K562 (cell line): ENCODE results near the gene MYH11. TPM values are rescaled to one million over a fixed set of nuclear protein-coding genes. Genes with fewer than 3 reads are reported as not detected.

Experiments used
- ATAC-seq: fragments of 200-7000 bp; cut with Tn5 transposase; 3 replicates; pipeline ENCODE4 v1.9.1; 2020; ENCODE audit warnings: moderate library complexity
- BruUV-seq: library from RNA; stranded (reverse); fragments of 400-500 nt; replicated peaks from 2 replicates; lab custom pipeline; 2021; lab: Mats Ljungman, UMichigan
- CTCF ChIA-PET: fragments of 300-600 bp; formaldehyde crosslinking; extraction: SDS; loops from one replicate; lab custom pipeline; 2021; ENCODE audit warnings: low intra/inter-chr PET ratio; lab: Yijun Ruan, JAX
- POLR2A ChIA-PET: fragments of 300-600, 350-650 bp; sonication (Branson Sonifier 250); formaldehyde crosslinking; extraction: SDS; loops from one replicate; lab custom pipeline; 2021; ENCODE audit warnings: antibody characterized with exemption, inconsistent platforms; lab: Yijun Ruan, JAX
- DNase-seq, 4 experiments: peaks; one replicate each; pipeline versions ENCODE4 v3.0.0 to v3.0.0-alpha.2; 2011 to 2018; ENCODE audit warnings: low spot score in 3 of 4, mixed read lengths in 3 of 4; ENCODE audit errors: extremely low read depth in 1 of 4
- FAIRE-seq: peaks from 2 replicates; lab custom pipeline; 2011; peaks lifted over from hg19 to GRCh38; lab: Jason Lieb, UNC
- H2AFZ ChIP-seq: 2 replicates; pipeline ENCODE4 v1.6.0; 2011; ENCODE audit warnings: low read depth, low read length, control low read depth, inconsistent platforms
- H3K27ac ChIP-seq: fragments of 200-600 bp; 3 replicates; pipeline ENCODE4 v1.8.0; 2011; ENCODE audit warnings: low read depth, mild to moderate bottlenecking, control low read depth, inconsistent platforms, low read length, moderate library complexity, mixed read lengths; ENCODE audit errors: extremely low read depth
- H3K27me3 ChIP-seq, 2 experiments: fragments of 300-600 bp in 1 of 2; 2 replicates in 1 of 2; 3 replicates in 1 of 2; pipeline versions ENCODE4 v1.6.0 to v1.8.0; 2011; ENCODE audit warnings: inconsistent platforms in 2 of 2, low read length in 2 of 2, mild to moderate bottlenecking in 1 of 2, mixed read lengths in 1 of 2, moderate library complexity in 1 of 2; ENCODE audit not compliant: control insufficient read depth in 2 of 2, insufficient read depth in 2 of 2
- H3K36me3 ChIP-seq: fragments of 300-600 bp; 3 replicates; pipeline ENCODE4 v1.8.0; 2011; ENCODE audit warnings: mild to moderate bottlenecking, low read length, inconsistent platforms; ENCODE audit not compliant: control insufficient read depth, insufficient read depth
- H3K4me1 ChIP-seq, 2 experiments: fragments of 200-600 bp in 1 of 2; replicated peaks in 1 of 2; 2 replicates in 1 of 2; 3 replicates in 1 of 2; pipeline versions ENCODE4 v1.5.1 to v1.8.0; 2011; ENCODE audit warnings: inconsistent platforms in 2 of 2, low read length in 2 of 2, mild to moderate bottlenecking in 1 of 2, mixed read lengths in 1 of 2, moderate library complexity in 1 of 2; ENCODE audit not compliant: control insufficient read depth in 2 of 2, insufficient read depth in 2 of 2
- H3K4me2 ChIP-seq: 2 replicates; pipeline ENCODE4 v1.6.1; 2011; ENCODE audit warnings: low read length, control low read depth, inconsistent platforms, mixed read lengths; ENCODE audit not compliant: insufficient read depth
- H3K4me3 ChIP-seq: fragments of 200-600 bp; sonication (generic), shearing (Covaris generic); 2 replicates; pipeline ENCODE4 v1.5.1; 2016; ENCODE audit warnings: control low read depth, inconsistent platforms
- H3K79me2 ChIP-seq: fragments of 200-600 bp; 3 replicates; pipeline ENCODE4 v1.8.0; 2011; ENCODE audit warnings: low read length, inconsistent platforms; ENCODE audit not compliant: control insufficient read depth, insufficient read depth
- H3K9ac ChIP-seq, 2 experiments: 2 replicates each; pipeline versions ENCODE4 v1.6.0 to v1.6.1; 2011; ENCODE audit warnings: low read depth in 2 of 2, low read length in 2 of 2, control low read depth in 1 of 2, inconsistent platforms in 1 of 2, mild to moderate bottlenecking in 1 of 2, mixed read lengths in 1 of 2; ENCODE audit not compliant: insufficient read depth in 1 of 2
- H3K9me1 ChIP-seq: one replicate; pipeline ENCODE4 v1.6.0; 2011; ENCODE audit warnings: inconsistent platforms, mild to moderate bottlenecking, low read length, moderate library complexity; ENCODE audit not compliant: control insufficient read depth, insufficient read depth
- H3K9me3 ChIP-seq: replicated peaks from 2 replicates; pipeline ENCODE4 v1.5.1; 2011; ENCODE audit warnings: low read depth, low read length, inconsistent platforms; ENCODE audit not compliant: control insufficient read depth, insufficient read depth
- H4K20me1 ChIP-seq: replicated peaks from 2 replicates; pipeline ENCODE4 v1.6.1; 2011; ENCODE audit warnings: low read length, inconsistent platforms, mixed read lengths; ENCODE audit not compliant: control insufficient read depth, insufficient read depth
- FOS ChIP-seq: IDR thresholded peaks from 3 replicates; pipeline ENCODE4 v1.6.1; 2011; ENCODE audit not compliant: insufficient read length; ENCODE audit errors: extremely low read depth
- FOXA3 ChIP-seq, 2 experiments: fragments of 450-650 bp in 1 of 2; sonication (generic) in 1 of 2; formaldehyde crosslinking; IDR thresholded peaks in 1 of 2; conservative IDR thresholded peaks in 1 of 2; 2 replicates each; pipeline versions ENCODE4 v1.4.0 to v1.8.0; 2020 to 2022; ENCODE audit warnings: mild to moderate bottlenecking in 2 of 2, missing genetic modification reagents in 1 of 2
- NFE2 ChIP-seq: IDR thresholded peaks from 2 replicates; pipeline ENCODE4 v1.6.1; 2014; ENCODE audit warnings: antibody characterized with exemption, low read depth
- RAD21 ChIP-seq, 2 experiments: fragments of 250-450 bp in 1 of 2; fragments of 450-650 bp in 1 of 2; sonication (Bioruptor Pico) in 1 of 2; formaldehyde crosslinking in 1 of 2; IDR thresholded peaks in 1 of 2; conservative IDR thresholded peaks in 1 of 2; 2 replicates each; pipeline versions ENCODE4 v1.4.0 to v1.8.0; 2020 to 2022; ENCODE audit warnings: mild to moderate bottlenecking in 2 of 2, moderate library complexity in 1 of 2
- SMC3 ChIP-seq: conservative IDR thresholded peaks from 2 replicates; pipeline ENCODE4 v1.6.1; 2011; ENCODE audit warnings: low read depth, low read length, improper control_type of control experiment; ENCODE audit not compliant: insufficient read depth
- WGBS: fragments of 100-300 bp; shearing (Covaris generic); methylation state at CpG from one replicate; pipeline ENCODE4 v1.1.6; 2016; ENCODE audit warnings: low coverage, mixed read lengths; ENCODE audit not compliant: insufficient coverage; ENCODE audit errors: missing lambda C conversion rate; 5-methylcytosine and 5-hydroxymethylcytosine counted together
- in situ Hi-C: fragments of 300-500 bp; cut with MboI; formaldehyde crosslinking; loops from 4 replicates; pipeline ENCODE4 v1.15.0; 2018; ENCODE audit warnings: inconsistent platforms, mixed read lengths
- intact Hi-C: fragments of 100-400 bp; cut with micrococcal nuclease; formaldehyde crosslinking; loops from 2 replicates; pipeline ENCODE4 v1.14.2; 2022
- polyA plus RNA-seq, 8 experiments: library from polyadenylated mRNA; depleted of rRNA in 4 of 8; stranded (reverse) in 5 of 8; unstranded in 3 of 8; fragments of >200 nt; fragmentation: Nextera tagmentation in 2 of 8; fragmentation: Illumina TruSeq in 1 of 8; extraction: Ambion mirVana in 2 of 8; extraction: Trizol in 1 of 8; gene quantifications; 2 replicates each; pipeline versions ENCODE4 v1.2.1 to v1.2.3, GENCODE V29; 2011 to 2014; ENCODE audit warnings: inconsistent platforms in 1 of 8, missing spikeins in 1 of 8
- total RNA-seq, 7 experiments: library from RNA; depleted of rRNA in 6 of 7; stranded (reverse); fragments of >200 nt in 6 of 7; fragmentation: Illumina TruSeq in 2 of 7; extraction: Trizol in 2 of 7; gene quantifications; 2 replicates each; pipeline versions ENCODE4 v1.2.1 to v1.2.3, GENCODE V29; 2011 to 2021; ENCODE audit warnings: low replicate concordance in 1 of 7
- TF ChIP-seq, protein P1 (sequence below): fragments of 450-650 bp; formaldehyde crosslinking; IDR thresholded peaks from 2 replicates; pipeline ENCODE4 v1.4.0; 2020; ENCODE audit warnings: mild to moderate bottlenecking, moderate library complexity

The MYH11 gene
- total and polyA plus RNA-seq, 9 of the 15 experiments (the other 6 are each of a cell fraction or from before 2014, with no cell fraction given): 0.05 to 0.47 (median 0.08) TPM; not detected in 5

DNA sequence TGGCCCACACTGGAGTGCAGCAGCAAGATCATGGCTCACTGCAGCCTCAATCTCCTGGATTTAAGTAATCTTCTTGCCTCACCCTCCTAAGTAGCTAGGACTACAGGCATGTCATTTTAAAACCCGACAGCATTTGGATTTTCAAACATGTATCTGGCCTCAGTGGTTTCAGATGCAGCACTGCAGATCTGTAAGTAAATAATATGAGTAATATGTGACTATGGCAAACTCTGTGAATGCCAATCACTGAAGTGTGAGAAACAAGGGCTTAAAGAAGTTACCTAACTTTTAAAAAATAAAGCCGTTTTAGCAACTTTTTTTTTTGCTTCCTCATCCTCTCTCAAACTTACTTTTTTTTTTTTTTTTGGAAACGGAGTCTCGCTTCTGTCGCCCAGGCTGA lies 19.7 kb upstream of the MYH11 start (continued):
- TF ChIP-seq, protein P1, sequence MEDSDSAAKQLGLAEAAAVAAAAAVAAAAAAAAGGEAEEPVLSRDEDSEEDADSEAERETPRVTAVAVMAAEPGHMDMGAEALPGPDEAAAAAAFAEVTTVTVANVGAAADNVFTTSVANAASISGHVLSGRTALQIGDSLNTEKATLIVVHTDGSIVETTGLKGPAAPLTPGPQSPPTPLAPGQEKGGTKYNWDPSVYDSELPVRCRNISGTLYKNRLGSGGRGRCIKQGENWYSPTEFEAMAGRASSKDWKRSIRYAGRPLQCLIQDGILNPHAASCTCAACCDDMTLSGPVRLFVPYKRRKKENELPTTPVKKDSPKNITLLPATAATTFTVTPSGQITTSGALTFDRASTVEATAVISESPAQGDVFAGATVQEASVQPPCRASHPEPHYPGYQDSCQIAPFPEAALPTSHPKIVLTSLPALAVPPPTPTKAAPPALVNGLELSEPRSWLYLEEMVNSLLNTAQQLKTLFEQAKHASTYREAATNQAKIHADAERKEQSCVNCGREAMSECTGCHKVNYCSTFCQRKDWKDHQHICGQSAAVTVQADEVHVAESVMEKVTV: no peak

DNA sequence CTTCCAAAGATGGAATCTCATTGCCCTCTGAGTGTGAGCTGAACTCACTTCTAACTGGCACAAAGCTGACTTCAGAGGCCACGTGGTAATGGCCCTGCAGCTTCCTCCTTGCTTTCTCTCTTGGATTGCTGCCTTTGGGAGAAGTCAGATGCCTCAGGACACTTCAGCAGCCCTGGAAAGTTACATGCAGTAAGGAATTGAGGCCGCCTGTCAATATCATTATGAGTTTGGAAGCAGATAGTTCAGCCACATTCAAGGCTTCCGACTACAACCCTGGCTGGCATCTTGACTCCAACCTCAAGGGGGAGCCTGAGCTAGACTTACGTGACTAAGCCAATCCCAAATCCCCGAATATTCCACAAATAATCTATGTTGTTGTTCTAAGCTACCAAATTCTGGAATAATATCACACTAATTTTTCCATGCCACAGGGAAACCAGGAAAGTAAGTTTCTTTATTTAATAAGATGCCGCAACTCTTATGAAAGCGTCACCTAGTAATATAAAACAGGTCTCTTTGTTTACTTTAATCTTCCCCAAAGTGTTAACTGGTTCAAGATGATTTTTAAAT lies 18.0 kb upstream of the MYH11 start:
- intact Hi-C loops (loop anchor here (1.0 to 10.0 kb wide), 2 partner anchors 70 to 252 kb away; partner anchors contain the start of gene ABCC1), in situ Hi-C loops (loop anchor here (5.0 kb wide), 1 partner anchor 247 kb away; no protein-coding TSS in a partner anchor)
- Histone ChIP-seq H3K9ac (no peak overlapping the region), H4K20me1 (no peaks in the 10 kb centered on the region), H3K27ac (peak overlapping the region; percentile 24; the same call in 1 of the 3 replicates), H3K79me2 (peaks cover 34% of the 10 kb centered on the region), H3K4me1 (peaks cover 3 to 10% of the 10 kb centered on the region in 2 experiments; a peak in 4 of 5 replicates), H3K27me3 (no peaks in the 10 kb centered on the region), H3K9me3 (no peaks in the 10 kb centered on the region), H3K36me3 (peaks cover 88% of the 10 kb centered on the region), H3K4me3 (no peak overlapping the region), H2AFZ (no peak overlapping the region), H3K4me2 (no peak overlapping the region), H3K9me1 (no peaks in the 10 kb centered on the region)
- BruUV-seq: no TSS peak
- ChIA-PET POLR2A (interaction anchor here (0.7 to 2.4 kb wide), 8 partner anchors 9 to 453 kb away, joined by 3 to 10 read pairs (median 5); partner anchors contain the start of gene CEP20), CTCF (interaction anchor here (0.6 kb wide), 1 partner anchor 253 kb away, joined by 7 read pairs; no protein-coding TSS in a partner anchor)
- FAIRE-seq: peak; percentile 79
- ATAC-seq: peak; percentile 83
- WGBS: 75% methylated on average over 7 of the region's 7 CpGs
- peak in 3 of 4 experiments; percentile 23 to 60 (median 42) for DNase-seq
- TF ChIP-seq, protein P1: peak; percentile 25; the same call in 1 of the 2 replicates
- TF ChIP-seq FOXA3 (CRISPR knock-in tag; conservative IDR thresholded peaks at IDR 0.05 in 1 of 2, IDR thresholded peaks at IDR 0.05 in 1 of 2) (0 out of 4 replicates have a peak, but pooled peaks of 1 of the 2 experiments have one; percentile 7), NFE2 (0 out of 2 replicates have a peak, but pooled peaks have one; percentile 20), RAD21 (CRISPR knock-in tag; conservative IDR thresholded peaks at IDR 0.05 in 1 of 2, IDR thresholded peaks at IDR 0.05 in 1 of 2) (peak; percentile 38 to 72; a peak in 3 of 4 replicates), FOS (no peak), SMC3 (peak; percentile 44)
